ENCODE measurements around the gene DENND2D. TPM values are rescaled to one million over a fixed set of nuclear protein-coding genes. Genes with fewer than 3 reads are reported as not detected.
A peak's percentile ranks its signal among the peaks of the same experiment; 100 is the strongest.

The DENND2D gene
- total RNA-seq, 1 donor from 2014 or later = 0.25 TPM

DNA sequence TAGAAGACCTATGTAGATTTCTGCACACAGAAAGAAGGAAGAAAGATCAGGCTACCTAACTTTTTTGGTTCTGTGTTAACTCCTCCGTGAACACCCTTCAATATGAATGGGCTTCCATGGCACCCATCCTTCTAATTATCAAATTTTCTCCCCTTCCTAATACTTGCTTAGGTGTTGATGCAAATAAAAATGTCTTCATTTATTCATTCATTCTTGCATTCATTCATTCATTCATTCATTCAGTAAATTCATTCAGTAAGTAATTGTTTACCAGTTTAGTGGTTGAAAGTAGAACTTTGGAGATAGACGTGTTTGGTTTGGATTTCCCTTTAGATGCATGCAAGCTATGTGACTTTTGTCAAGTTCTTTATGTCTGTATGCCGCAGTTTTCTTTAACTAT, 31.7 kb upstream of the DENND2D start:
- Mint-ChIP-seq H3K27ac (ENCODE audit: unreplicated experiment) (no peak overlapping the region), H3K4me1 (ENCODE audit: low read depth) (peaks cover 22% of the 10 kb centered on the region), H3K27me3 (ENCODE audit: low read depth) (peaks cover 6% of the 10 kb centered on the region), H3K9me3 (ENCODE audit: low read depth) (no peaks in the 10 kb centered on the region), H3K4me3 (ENCODE audit: unreplicated experiment) (no peak overlapping the region), H3K36me3 (ENCODE audit: low read depth) (no peaks in the 10 kb centered on the region)
- DNase-seq (ENCODE audit: low spot score) = no peak
- TF ChIP-seq, protein P1, sequence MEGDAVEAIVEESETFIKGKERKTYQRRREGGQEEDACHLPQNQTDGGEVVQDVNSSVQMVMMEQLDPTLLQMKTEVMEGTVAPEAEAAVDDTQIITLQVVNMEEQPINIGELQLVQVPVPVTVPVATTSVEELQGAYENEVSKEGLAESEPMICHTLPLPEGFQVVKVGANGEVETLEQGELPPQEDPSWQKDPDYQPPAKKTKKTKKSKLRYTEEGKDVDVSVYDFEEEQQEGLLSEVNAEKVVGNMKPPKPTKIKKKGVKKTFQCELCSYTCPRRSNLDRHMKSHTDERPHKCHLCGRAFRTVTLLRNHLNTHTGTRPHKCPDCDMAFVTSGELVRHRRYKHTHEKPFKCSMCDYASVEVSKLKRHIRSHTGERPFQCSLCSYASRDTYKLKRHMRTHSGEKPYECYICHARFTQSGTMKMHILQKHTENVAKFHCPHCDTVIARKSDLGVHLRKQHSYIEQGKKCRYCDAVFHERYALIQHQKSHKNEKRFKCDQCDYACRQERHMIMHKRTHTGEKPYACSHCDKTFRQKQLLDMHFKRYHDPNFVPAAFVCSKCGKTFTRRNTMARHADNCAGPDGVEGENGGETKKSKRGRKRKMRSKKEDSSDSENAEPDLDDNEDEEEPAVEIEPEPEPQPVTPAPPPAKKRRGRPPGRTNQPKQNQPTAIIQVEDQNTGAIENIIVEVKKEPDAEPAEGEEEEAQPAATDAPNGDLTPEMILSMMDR (IDR thresholded peaks at IDR 0.05) = no peak

DNA sequence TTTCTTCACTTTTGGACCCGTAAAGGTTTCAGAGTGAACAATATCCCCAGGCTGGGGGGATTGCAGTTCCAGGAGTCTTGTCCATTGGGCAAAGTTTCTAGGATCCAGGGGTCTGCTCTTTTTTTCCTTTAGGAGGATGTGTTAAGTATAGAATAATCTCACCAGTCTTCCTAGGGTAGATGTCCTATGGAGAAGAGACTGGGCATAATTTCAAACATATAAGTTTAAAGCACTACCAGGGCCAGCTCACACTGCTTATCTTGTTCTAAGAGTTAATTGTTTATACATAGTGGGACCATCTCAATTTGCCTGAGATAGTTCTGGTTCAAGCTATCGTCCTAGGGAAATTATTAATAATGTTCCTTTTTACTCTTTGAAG, 28.3 kb upstream of the DENND2D start:
- TF ChIP-seq, protein P1 (IDR thresholded peaks at IDR 0.05) = no peak
- Mint-ChIP-seq H3K9me3 (ENCODE audit: low read depth) (no peaks in the 10 kb centered on the region), H3K4me3 (ENCODE audit: unreplicated experiment) (no peak overlapping the region), H3K4me1 (ENCODE audit: low read depth) (peaks cover 36% of the 10 kb centered on the region), H3K36me3 (ENCODE audit: low read depth) (no peaks in the 10 kb centered on the region), H3K27ac (ENCODE audit: unreplicated experiment) (peak overlapping the region; percentile 60), H3K27me3 (ENCODE audit: low read depth) (no peaks in the 10 kb centered on the region)
- no peak for DNase-seq (ENCODE audit: low spot score)

DNA sequence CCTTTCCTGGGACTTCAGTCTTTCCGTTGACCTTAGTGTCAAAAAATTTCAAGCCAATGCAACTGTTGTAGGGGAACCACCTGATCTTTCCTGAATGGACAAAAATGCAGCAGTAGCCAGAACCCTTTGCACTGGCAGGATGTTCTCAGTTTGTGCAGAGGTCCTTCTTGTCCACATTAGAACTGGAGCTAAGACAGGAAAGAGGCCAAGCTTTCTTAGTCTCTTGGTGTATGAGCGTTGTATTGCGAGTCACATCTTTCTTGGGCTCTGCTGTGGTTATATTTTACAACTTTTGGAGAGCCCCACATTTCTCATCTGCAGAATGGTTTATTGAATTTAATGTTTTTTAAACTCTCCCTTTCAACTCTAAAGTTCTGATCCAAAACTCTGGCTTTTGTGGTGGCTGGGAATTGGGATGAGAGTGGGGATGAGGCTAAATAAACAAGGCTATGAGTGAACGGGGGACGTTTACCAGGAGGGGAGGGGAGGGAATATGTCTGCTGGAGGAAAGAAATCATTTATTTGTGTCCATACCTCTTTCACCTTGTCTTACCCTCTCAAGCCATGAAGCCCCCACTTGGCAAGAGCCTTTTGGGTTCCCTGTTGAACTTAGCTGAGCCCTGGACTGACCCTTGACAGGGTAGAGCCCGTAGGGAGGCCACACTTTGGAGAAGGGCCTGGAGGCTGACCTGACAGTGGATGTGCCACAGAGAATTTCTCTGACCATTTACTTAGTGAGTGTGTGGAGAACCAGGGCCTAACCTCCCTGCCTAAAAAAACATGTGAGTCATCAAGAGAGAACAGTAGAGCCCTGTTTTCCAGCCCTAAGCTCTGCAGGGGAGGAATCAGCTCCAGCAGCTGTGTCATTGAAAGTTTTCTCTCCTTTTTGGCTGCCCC, 27.7 kb upstream of the DENND2D start:
- Mint-ChIP-seq H3K4me1 (ENCODE audit: low read depth) (peaks cover 36% of the 10 kb centered on the region), H3K27me3 (ENCODE audit: low read depth) (no peaks in the 10 kb centered on the region), H3K9me3 (ENCODE audit: low read depth) (no peaks in the 10 kb centered on the region), H3K27ac (ENCODE audit: unreplicated experiment) (peak overlapping the region; percentile 60), H3K4me3 (ENCODE audit: unreplicated experiment) (no peak overlapping the region), H3K36me3 (ENCODE audit: low read depth) (no peaks in the 10 kb centered on the region)
- TF ChIP-seq, protein P1 (IDR thresholded peaks at IDR 0.05) = no peak
- no peak for DNase-seq (ENCODE audit: low spot score)

DNA sequence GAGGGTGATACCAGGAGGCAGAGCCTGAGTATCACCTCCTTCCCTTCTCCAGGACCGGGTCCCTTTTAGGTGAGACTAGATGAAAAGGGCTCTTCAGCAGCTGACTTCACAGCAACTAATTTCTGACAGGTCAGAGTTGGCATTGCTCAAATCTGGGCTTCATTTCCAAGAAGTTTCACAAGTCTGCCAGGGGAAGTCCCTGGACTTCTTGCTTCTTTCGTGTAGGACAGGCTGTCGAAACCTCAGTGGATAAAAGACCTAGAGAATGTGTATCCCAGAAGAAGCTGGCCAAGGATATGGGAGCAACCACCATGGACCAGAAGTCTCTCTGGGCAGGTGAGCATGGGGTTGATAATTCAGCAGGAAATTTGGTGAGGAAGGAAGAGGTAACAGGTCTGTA, 27.0 kb upstream of the DENND2D start, which contains the start of gene CHI3L2:
TSS of gene CHI3L2 (plus strand) at position 280 of the 400 bp plus-strand sequence. CDS start at position 297, 17 bp downstream.
- H3K27me3 Mint-ChIP-seq (ENCODE audit: low read depth) = peaks cover 1% of the 10 kb centered on the region
- no peaks in the 10 kb centered on the region for H3K9me3 Mint-ChIP-seq (ENCODE audit: low read depth)
- no peak for DNase-seq (ENCODE audit: low spot score)
- no peak within 1 kb of the TSS for H3K4me3 Mint-ChIP-seq (ENCODE audit: unreplicated experiment)
- peak within 1 kb of the TSS; percentile 60 for H3K27ac Mint-ChIP-seq (ENCODE audit: unreplicated experiment)
- TF ChIP-seq, protein P1 (IDR thresholded peaks at IDR 0.05) = no peak
- peaks cover 41% of the 10 kb centered on the region for H3K4me1 Mint-ChIP-seq (ENCODE audit: low read depth)
- no peaks in the 10 kb centered on the region for H3K36me3 Mint-ChIP-seq (ENCODE audit: low read depth)

DNA sequence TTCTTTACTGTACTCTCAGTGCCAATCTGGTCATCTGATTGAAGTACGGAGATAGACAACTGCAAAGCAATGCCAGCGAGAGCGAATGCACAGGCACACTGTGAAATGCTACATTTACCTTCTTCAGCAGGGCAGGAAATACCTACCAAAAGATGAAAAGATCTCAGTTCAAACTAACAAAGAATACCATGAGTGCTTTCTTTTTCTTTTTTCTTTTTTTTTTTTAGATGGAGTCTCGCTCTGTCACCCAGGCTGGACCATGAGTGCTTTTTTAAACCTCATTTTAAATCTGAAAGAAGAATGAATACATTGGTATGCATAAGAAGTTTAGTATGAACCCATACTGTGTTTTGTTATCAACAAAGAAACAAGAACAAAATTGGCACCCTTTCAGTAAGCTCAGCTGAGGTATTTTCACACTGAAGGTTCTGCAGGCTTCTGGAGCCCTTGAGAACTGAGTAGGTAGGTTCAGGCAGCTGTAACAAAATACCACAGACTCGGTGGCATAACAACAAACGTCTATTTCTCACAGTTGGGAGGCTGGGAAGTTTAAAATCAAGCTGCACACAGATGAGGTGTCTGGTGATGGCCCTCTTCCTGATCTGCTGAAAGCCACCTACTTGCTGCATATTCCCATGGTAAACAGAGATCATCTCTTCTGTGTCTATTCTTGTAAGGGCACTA, 25.4 kb upstream of the DENND2D start:
- Mint-ChIP-seq H3K4me3 (ENCODE audit: unreplicated experiment) (no peak overlapping the region), H3K9me3 (ENCODE audit: low read depth) (no peaks in the 10 kb centered on the region), H3K36me3 (ENCODE audit: low read depth) (no peaks in the 10 kb centered on the region), H3K27ac (ENCODE audit: unreplicated experiment) (no peak overlapping the region), H3K27me3 (ENCODE audit: low read depth) (peaks cover 6% of the 10 kb centered on the region), H3K4me1 (ENCODE audit: low read depth) (peaks cover 46% of the 10 kb centered on the region)
- TF ChIP-seq, protein P1 (IDR thresholded peaks at IDR 0.05) = no peak
- no peak for DNase-seq (ENCODE audit: low spot score)
